Prostate gland (tissue), 2 donors: ENCODE results near the gene DAPK1. TPM values are rescaled to one million over a fixed set of nuclear protein-coding genes. Genes with fewer than 3 reads are reported as not detected.

Source experiments
- DNase-seq: peaks from one replicate; pipeline ENCODE4 v3.0.0-alpha.2; 2019; ENCODE audit warnings: low spot score
- H3K27ac ChIP-seq, 2 donors: fragments of 200-600 bp; sonication (generic); 2 replicates each; pipeline ENCODE4 v1.5.1; 2017 to 2019
- H3K27me3 ChIP-seq: fragments of 200-600 bp; sonication (generic); replicated peaks from 2 replicates; pipeline ENCODE4 v1.5.1; 2019; ENCODE audit not compliant: insufficient read depth
- H3K36me3 ChIP-seq, 2 donors: fragments of 200-600 bp; sonication (generic); 1 replicate in 1 of 2; 2 replicates in 1 of 2; pipeline versions ENCODE4 v1.5.1 to v1.8.1; 2017 to 2019
- H3K4me1 ChIP-seq: fragments of 200-600 bp; sonication (generic); replicated peaks from 2 replicates; pipeline ENCODE4 v1.5.1; 2019
- H3K4me3 ChIP-seq, 2 donors: fragments of 200-600 bp; sonication (generic); 2 replicates each; pipeline ENCODE4 v1.5.1; 2017 to 2019
- H3K9me3 ChIP-seq: fragments of 200-600 bp; sonication (generic); 2 replicates; pipeline ENCODE4 v1.5.1; 2017
- CTCF ChIP-seq, 4 experiments: fragments of 200-600 bp in 2 of 4; fragments of 450-650 bp in 2 of 4; sonication (generic) in 2 of 4; IDR thresholded peaks; 1 replicate in 3 of 4; 2 replicates in 1 of 4; pipeline ENCODE4 v1.5.1; 2016 to 2019; ENCODE audit warnings: antibody characterized with exemption in 4 of 4, mild to moderate bottlenecking in 2 of 4, moderate library complexity in 2 of 4
- POLR2A ChIP-seq: fragments of 450-650 bp; IDR thresholded peaks from one replicate; pipeline ENCODE4 v1.6.1; 2016; ENCODE audit warnings: antibody characterized with exemption, mild to moderate bottlenecking
- POLR2AphosphoS5 ChIP-seq: sonication (generic); formaldehyde crosslinking; IDR thresholded peaks from one replicate; pipeline ENCODE4 v1.6.1; 2017; ENCODE audit warnings: antibody characterized with exemption
- WGBS: methylation state at CpG from one replicate; pipeline ENCODE4 v1.1.5; 2018; 5-methylcytosine and 5-hydroxymethylcytosine counted together
- intact Hi-C: fragments of 100-400 bp; cut with DNase I; formaldehyde crosslinking; loops from one replicate; pipeline ENCODE4 v1.14.2; 2022
- total RNA-seq, 2 donors: library from RNA; depleted of rRNA; stranded (reverse); fragments of >200 nt; gene quantifications; one replicate each; pipeline ENCODE4 v1.1.0, GENCODE V29; 2016

Gene DAPK1
- total RNA-seq, 2 donors from 2014 or later = 13.9 to 39.1 TPM

GRCh38 chr9:87675906-87676515 lies 178.3 kb downstream of the DAPK1 start:
- no peaks in the 10 kb centered on the region for H3K4me1 ChIP-seq
- H3K4me3 ChIP-seq = no peak overlapping the region
- intact Hi-C loops = no loop called here
- H3K27ac ChIP-seq = no peak overlapping the region
- H3K9me3 ChIP-seq = no peaks in the 10 kb centered on the region
- TF ChIP-seq CTCF (IDR thresholded peaks at IDR 0.05) (no peak), POLR2AphosphoS5 (no peak), POLR2A (no peak)
- H3K36me3 ChIP-seq = no peaks in the 10 kb centered on the region
- H3K27me3 ChIP-seq = no peaks in the 10 kb centered on the region
- 61% methylated on average over 13 of the region's 14 CpGs for WGBS
- no peak for DNase-seq

GRCh38 chr9:87676976-87677775 lies 179.5 kb downstream of the DAPK1 start:
- no peaks in the 10 kb centered on the region for H3K36me3 ChIP-seq
- no peak overlapping the region for H3K4me3 ChIP-seq
- H3K4me1 ChIP-seq = no peaks in the 10 kb centered on the region
- no peak overlapping the region for H3K27ac ChIP-seq
- 76% methylated on average over 13 of the region's 14 CpGs for WGBS
- no peaks in the 10 kb centered on the region for H3K27me3 ChIP-seq
- intact Hi-C loops = no loop called here
- DNase-seq = no peak
- no peak for TF ChIP-seq POLR2AphosphoS5
- no peak for TF ChIP-seq POLR2A
- H3K9me3 ChIP-seq = no peaks in the 10 kb centered on the region

GRCh38 chr9:87677776-87678587 lies 180.3 kb downstream of the DAPK1 start:
- WGBS = 88% methylated on average over 17 of the region's 17 CpGs
- H3K27ac ChIP-seq = no peak overlapping the region
- intact Hi-C loops = no loop called here
- TF ChIP-seq CTCF (IDR thresholded peaks at IDR 0.05) = no peak
- no peak for TF ChIP-seq POLR2A
- H3K4me3 ChIP-seq = no peak overlapping the region
- H3K36me3 ChIP-seq = no peaks in the 10 kb centered on the region
- no peaks in the 10 kb centered on the region for H3K4me1 ChIP-seq
- no peaks in the 10 kb centered on the region for H3K27me3 ChIP-seq
- DNase-seq = no peak
- H3K9me3 ChIP-seq = no peaks in the 10 kb centered on the region

- H3K36me3 ChIP-seq = no peaks in the 10 kb centered on the region
- intact Hi-C loops = no loop called here
- WGBS = 74% methylated on average over 9 of the region's 9 CpGs
- no peaks in the 10 kb centered on the region for H3K27me3 ChIP-seq
- no peak overlapping the region for H3K27ac ChIP-seq
- peak; percentile 54 for DNase-seq
- no peaks in the 10 kb centered on the region for H3K4me1 ChIP-seq
- peak; percentile 44 to 78 (median 76) for TF ChIP-seq CTCF (IDR thresholded peaks at IDR 0.05)
- TF ChIP-seq POLR2AphosphoS5 = no peak
- no peak overlapping the region for H3K4me3 ChIP-seq
- no peaks in the 10 kb centered on the region for H3K9me3 ChIP-seq
These were observed 181.1 kb downstream of the DAPK1 start for GRCh38 chr9:87678650-87679355.
